HEK293 (cell line): ENCODE results near the gene PLEKHM2.

Experiments used
- ATF2 ChIP-seq: fragments of 450-650 bp; formaldehyde crosslinking; IDR thresholded peaks from 2 replicates; pipeline ENCODE4 v1.5.1; 2016; ENCODE audit warnings: missing biosample characterization, missing genetic modification characterization, low read depth
- BCL11B ChIP-seq: fragments of 450-650 bp; formaldehyde crosslinking; IDR thresholded peaks from 2 replicates; pipeline ENCODE4 v1.5.1; 2016; ENCODE audit warnings: low read depth, missing biosample characterization, missing genetic modification characterization
- CTCF ChIP-seq: fragments of 450-650 bp; formaldehyde crosslinking; IDR thresholded peaks from 2 replicates; pipeline ENCODE4 v1.5.1; 2016; ENCODE audit warnings: missing biosample characterization, missing genetic modification characterization
- KLF10 ChIP-seq: fragments of 450-650 bp; IDR thresholded peaks from 2 replicates; pipeline ENCODE4 v1.5.1; 2018; ENCODE audit warnings: missing biosample characterization, mild to moderate bottlenecking, missing genetic modification characterization
- MYNN ChIP-seq: fragments of 450-650 bp; formaldehyde crosslinking; IDR thresholded peaks from 2 replicates; pipeline ENCODE4 v1.5.1; 2016; ENCODE audit warnings: missing biosample characterization, missing genetic modification characterization, borderline replicate concordance
- SP2 ChIP-seq: fragments of 450-650 bp; formaldehyde crosslinking; IDR thresholded peaks from 2 replicates; pipeline ENCODE4 v1.5.1; 2016; ENCODE audit warnings: missing biosample characterization, missing genetic modification characterization
- ZBTB8A ChIP-seq: fragments of 450-650 bp; formaldehyde crosslinking; IDR thresholded peaks from 2 replicates; pipeline ENCODE4 v1.5.1; 2016; ENCODE audit warnings: missing biosample characterization, missing genetic modification characterization
- ZNF223 ChIP-seq: fragments of 450-650 bp; formaldehyde crosslinking; IDR thresholded peaks from 2 replicates; pipeline ENCODE4 v1.5.1; 2016; ENCODE audit warnings: missing biosample characterization, missing genetic modification characterization
- ZNF239 ChIP-seq: fragments of 450-650 bp; formaldehyde crosslinking; IDR thresholded peaks from 2 replicates; pipeline ENCODE4 v1.5.1; 2016; ENCODE audit warnings: missing biosample characterization, missing genetic modification characterization
- ZNF433 ChIP-seq: fragments of 450-650 bp; formaldehyde crosslinking; IDR thresholded peaks from 2 replicates; pipeline ENCODE4 v1.5.1; 2016; ENCODE audit warnings: missing biosample characterization, missing genetic modification characterization, low read depth
- ZNF580 ChIP-seq: fragments of 450-650 bp; formaldehyde crosslinking; IDR thresholded peaks from 2 replicates; pipeline ENCODE4 v1.5.1; 2016; ENCODE audit warnings: missing biosample characterization, missing genetic modification characterization

GRCh38 chr1:15747378-15747777, 63.3 kb downstream of the PLEKHM2 start:
- TF ChIP-seq ATF2 (tag by site-specific recombination) = no peak
- no peak for TF ChIP-seq ZNF580 (tag by site-specific recombination)
- TF ChIP-seq CTCF (tag by site-specific recombination) = no peak
- TF ChIP-seq ZNF239 (tag by site-specific recombination) = no peak
- no peak for TF ChIP-seq SP2
- no peak for TF ChIP-seq ZNF433 (tag by site-specific recombination)
- TF ChIP-seq KLF10 (tag by site-specific recombination) = no peak
- TF ChIP-seq ZBTB8A (tag by site-specific recombination) = no peak
- no peak for TF ChIP-seq BCL11B (tag by site-specific recombination)
- TF ChIP-seq ZNF223 (tag by site-specific recombination) = no peak
- TF ChIP-seq MYNN = no peak
